ENCODE measurements around the gene TMEM178B. TPM values are rescaled to one million over a fixed set of nuclear protein-coding genes. Genes with fewer than 3 reads are reported as not detected.

Gene TMEM178B
- total and polyA plus RNA-seq, 9 of the 15 experiments (the other 6 are each of a cell fraction or from before 2014, with no cell fraction given): under 0.01 to 0.03 (median 0.01) TPM; not detected in 5

DNA sequence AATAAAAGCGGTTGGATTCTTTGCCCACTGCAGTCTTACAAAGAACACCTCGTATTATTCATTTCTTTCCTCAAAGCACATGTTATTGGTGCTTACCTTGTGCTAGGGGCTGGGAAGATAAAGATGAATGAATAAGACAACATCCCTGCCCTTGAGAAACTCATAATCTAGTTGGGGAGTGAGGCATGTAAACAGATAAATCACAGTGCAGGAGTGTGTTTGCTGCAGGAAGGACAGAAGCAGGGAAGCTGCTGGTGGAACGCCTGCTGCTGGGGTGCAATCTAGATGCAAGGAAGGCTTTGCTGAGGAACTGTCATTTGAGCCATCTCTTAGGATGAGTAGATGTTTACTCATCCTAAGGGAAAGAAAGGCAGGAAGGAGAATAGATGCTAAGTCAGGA, 135.6 kb downstream of the TMEM178B start:
- H3K4me2 ChIP-seq (ENCODE audit: insufficient read depth, low read length): no peak overlapping the region
- ATAC-seq (no peak), DNase-seq (ENCODE audit: extremely low read depth in 1 of 4, low spot score in 3 of 4) (no peak), FAIRE-seq (no peak)
- peaks cover 5 to 24% of the 10 kb centered on the region in 2 experiments; a peak in 4 of 5 replicates for H3K27me3 ChIP-seq (ENCODE audit: control insufficient read depth in 2 of 2, insufficient read depth in 2 of 2, low read length in 2 of 2)
- H3K27ac ChIP-seq (ENCODE audit: extremely low read depth, low read depth, low read length): no peak overlapping the region
- CTCF ChIA-PET (ENCODE audit: low intra/inter-chr PET ratio): no interaction called here
- no peaks in the 10 kb centered on the region for H3K4me1 ChIP-seq (replicated peaks in 1 of 2; ENCODE audit: control insufficient read depth in 2 of 2, insufficient read depth in 2 of 2, low read length in 2 of 2)
- POLR2A ChIA-PET: no interaction called here
- no peak overlapping the region for H3K9ac ChIP-seq (ENCODE audit: insufficient read depth in 1 of 2, low read depth in 2 of 2, low read length in 2 of 2)
- no peaks in the 10 kb centered on the region for H3K36me3 ChIP-seq (ENCODE audit: control insufficient read depth, insufficient read depth, low read length)
- intact Hi-C loops (cut with micrococcal nuclease): no loop called here
- in situ Hi-C loops (cut with MboI): no loop called here
- no peaks in the 10 kb centered on the region for H3K79me2 ChIP-seq (ENCODE audit: control insufficient read depth, insufficient read depth, low read length)
- BruUV-seq (replicated peaks): no TSS peak
- TF ChIP-seq ATF7 (IDR thresholded peaks at IDR 0.05): no peak
- no peak for TF ChIP-seq NUFIP1 (IDR thresholded peaks at IDR 0.05; ENCODE audit: partially characterized antibody)
- TF ChIP-seq ZNF780A (CRISPR knock-in tag; IDR thresholded peaks at IDR 0.05): no peak
- TF ChIP-seq HMG20B (CRISPR knock-in tag; IDR thresholded peaks at IDR 0.05): no peak
- 0% methylated on average over 3 of the region's 3 CpGs for WGBS (ENCODE audit: insufficient coverage, low coverage, missing lambda C conversion rate)
- H2AFZ ChIP-seq (ENCODE audit: low read depth, low read length): no peak overlapping the region
- H3K9me1 ChIP-seq (ENCODE audit: control insufficient read depth, insufficient read depth, low read length): no peaks in the 10 kb centered on the region
- no peak overlapping the region for H3K4me3 ChIP-seq
- H3K9me3 ChIP-seq (replicated peaks; ENCODE audit: control insufficient read depth, insufficient read depth, low read depth, low read length): no peaks in the 10 kb centered on the region
- no peaks in the 10 kb centered on the region for H4K20me1 ChIP-seq (replicated peaks; ENCODE audit: control insufficient read depth, insufficient read depth, low read length)

DNA sequence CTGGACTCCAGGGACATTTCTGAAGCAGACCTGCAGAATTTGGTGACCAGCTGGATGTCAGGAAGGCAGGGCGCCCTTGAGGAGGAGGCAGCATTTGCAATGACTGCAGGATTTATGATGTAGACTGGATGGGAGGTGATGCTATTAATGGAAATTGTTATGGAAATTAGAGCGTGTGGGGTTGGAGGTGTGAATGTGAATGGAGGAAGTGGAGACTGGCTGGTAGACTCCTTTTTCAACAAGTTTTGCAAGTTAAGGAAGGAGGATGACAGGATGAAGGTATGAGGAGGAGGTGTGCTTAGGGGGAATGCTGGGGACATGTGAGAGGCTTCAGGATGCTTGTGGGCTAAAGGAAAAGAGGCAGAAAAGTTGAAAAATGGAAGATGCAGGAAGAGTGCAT, 137.0 kb downstream of the TMEM178B start:
- 0% methylated on average over 2 of the region's 2 CpGs for WGBS (ENCODE audit: insufficient coverage, low coverage, missing lambda C conversion rate)
- no peak overlapping the region for H3K9ac ChIP-seq (ENCODE audit: insufficient read depth in 1 of 2, low read depth in 2 of 2, low read length in 2 of 2)
- H3K79me2 ChIP-seq (ENCODE audit: control insufficient read depth, insufficient read depth, low read length): no peaks in the 10 kb centered on the region
- no peak overlapping the region for H3K4me3 ChIP-seq
- DNase-seq (ENCODE audit: extremely low read depth in 1 of 4, low spot score in 3 of 4) (no peak), FAIRE-seq (no peak), ATAC-seq (no peak)
- intact Hi-C loops (cut with micrococcal nuclease) (no loop called here), in situ Hi-C loops (cut with MboI) (no loop called here)
- no peak overlapping the region for H3K27ac ChIP-seq (ENCODE audit: extremely low read depth, low read depth, low read length)
- no peaks in the 10 kb centered on the region for H3K4me1 ChIP-seq (replicated peaks in 1 of 2; ENCODE audit: control insufficient read depth in 2 of 2, insufficient read depth in 2 of 2, low read length in 2 of 2)
- H2AFZ ChIP-seq (ENCODE audit: low read depth, low read length): no peak overlapping the region
- no peak overlapping the region for H3K4me2 ChIP-seq (ENCODE audit: insufficient read depth, low read length)
- BruUV-seq (replicated peaks): no TSS peak
- H3K9me1 ChIP-seq (ENCODE audit: control insufficient read depth, insufficient read depth, low read length): no peaks in the 10 kb centered on the region
- peaks cover 7 to 23% of the 10 kb centered on the region in 2 experiments; a peak in 4 of 5 replicates for H3K27me3 ChIP-seq (ENCODE audit: control insufficient read depth in 2 of 2, insufficient read depth in 2 of 2, low read length in 2 of 2)
- H4K20me1 ChIP-seq (replicated peaks; ENCODE audit: control insufficient read depth, insufficient read depth, low read length): no peaks in the 10 kb centered on the region
- no peaks in the 10 kb centered on the region for H3K36me3 ChIP-seq (ENCODE audit: control insufficient read depth, insufficient read depth, low read length)
- POLR2A ChIA-PET: interaction anchor here (1.6 kb wide), 1 partner anchor 10 kb away, joined by 3 read pairs; no protein-coding TSS in a partner anchor
- CTCF ChIA-PET (ENCODE audit: low intra/inter-chr PET ratio): no interaction called here
- H3K9me3 ChIP-seq (replicated peaks; ENCODE audit: control insufficient read depth, insufficient read depth, low read depth, low read length): no peaks in the 10 kb centered on the region
- TF ChIP-seq ZNF212 (CRISPR knock-in tag; IDR thresholded peaks at IDR 0.05): no peak
- no peak for TF ChIP-seq OTX1 (CRISPR knock-in tag; IDR thresholded peaks at IDR 0.05)
- no peak for TF ChIP-seq SMARCC2 (IDR thresholded peaks at IDR 0.05; ENCODE audit: low read depth)
- TF ChIP-seq HEY1 (CRISPR knock-in tag; IDR thresholded peaks at IDR 0.05; ENCODE audit: borderline replicate concordance): no peak
- no peak for TF ChIP-seq ZFP1 (CRISPR knock-in tag; IDR thresholded peaks at IDR 0.05)
- no peak for TF ChIP-seq SRF (CRISPR knock-in tag; IDR thresholded peaks at IDR 0.05)
- TF ChIP-seq, protein P1, sequence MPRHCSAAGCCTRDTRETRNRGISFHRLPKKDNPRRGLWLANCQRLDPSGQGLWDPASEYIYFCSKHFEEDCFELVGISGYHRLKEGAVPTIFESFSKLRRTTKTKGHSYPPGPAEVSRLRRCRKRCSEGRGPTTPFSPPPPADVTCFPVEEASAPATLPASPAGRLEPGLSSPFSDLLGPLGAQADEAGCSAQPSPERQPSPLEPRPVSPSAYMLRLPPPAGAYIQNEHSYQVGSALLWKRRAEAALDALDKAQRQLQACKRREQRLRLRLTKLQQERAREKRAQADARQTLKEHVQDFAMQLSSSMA (CRISPR knock-in tag; IDR thresholded peaks at IDR 0.05): no peak
- no peak for TF ChIP-seq BRD9 (IDR thresholded peaks at IDR 0.05; ENCODE audit: low read depth, partially characterized antibody)
- TF ChIP-seq CHD4 (IDR thresholded peaks at IDR 0.05; ENCODE audit: insufficient read depth, insufficient replicate concordance, low read depth, low read length, poor library complexity, severe bottlenecking): no peak
- TF ChIP-seq HNRNPH1 (optimal IDR thresholded peaks at IDR 0.05; ENCODE audit: low read depth, low read length): no peak
- TF ChIP-seq, protein P2, sequence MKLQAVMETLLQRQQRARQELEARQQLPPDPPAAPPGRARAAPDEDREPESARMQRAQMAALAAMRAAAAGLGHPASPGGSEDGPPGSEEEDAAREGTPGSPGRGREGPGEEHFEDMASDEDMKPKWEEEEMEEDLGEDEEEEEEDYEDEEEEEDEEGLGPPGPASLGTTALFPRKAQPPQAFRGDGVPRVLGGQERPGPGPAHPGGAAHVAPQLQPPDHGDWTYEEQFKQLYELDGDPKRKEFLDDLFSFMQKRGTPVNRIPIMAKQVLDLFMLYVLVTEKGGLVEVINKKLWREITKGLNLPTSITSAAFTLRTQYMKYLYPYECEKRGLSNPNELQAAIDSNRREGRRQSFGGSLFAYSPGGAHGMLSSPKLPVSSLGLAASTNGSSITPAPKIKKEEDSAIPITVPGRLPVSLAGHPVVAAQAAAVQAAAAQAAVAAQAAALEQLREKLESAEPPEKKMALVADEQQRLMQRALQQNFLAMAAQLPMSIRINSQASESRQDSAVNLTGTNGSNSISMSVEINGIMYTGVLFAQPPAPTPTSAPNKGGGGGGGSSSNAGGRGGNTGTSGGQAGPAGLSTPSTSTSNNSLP (IDR thresholded peaks at IDR 0.05; ENCODE audit: borderline replicate concordance, low read depth, low read length): no peak
